HEK293T (cell line): Measurements from ENCODE around the gene ZNF579.

ENCODE experiments used
- CTCF ChIA-PET: fragments of 350-600 bp; formaldehyde crosslinking; extraction: SDS; loops from one replicate; lab custom pipeline; 2021; ENCODE audit warnings: antibody characterized with exemption, inconsistent platforms; lab: Yijun Ruan, JAX
- POLR2A ChIA-PET: fragments of 350-600 bp; formaldehyde crosslinking; extraction: SDS; loops from one replicate; lab custom pipeline; 2020; ENCODE audit warnings: antibody characterized with exemption, inconsistent platforms; lab: Yijun Ruan, JAX
- DNase-seq: peaks from one replicate; pipeline ENCODE4 v3.0.0; 2012; ENCODE audit warnings: mixed read lengths; ENCODE audit errors: extremely low spot score
- ARNT ChIP-seq: fragments of 450-650 bp; IDR thresholded peaks from 2 replicates; pipeline ENCODE4 v1.6.1; 2017; ENCODE audit warnings: mild to moderate bottlenecking
- BHLHE40 ChIP-seq: fragments of 450-650 bp; IDR thresholded peaks from 2 replicates; pipeline ENCODE4 v1.6.1; 2016; ENCODE audit warnings: mild to moderate bottlenecking, moderate library complexity, borderline replicate concordance
- CTBP1 ChIP-seq: fragments of 450-650 bp; IDR thresholded peaks from 2 replicates; pipeline ENCODE4 v1.6.1; 2016; ENCODE audit warnings: borderline replicate concordance
- ELF4 ChIP-seq: fragments of 450-650 bp; IDR thresholded peaks from 2 replicates; pipeline ENCODE4 v1.6.1; 2017; ENCODE audit warnings: antibody characterized with exemption
- FOXA1 ChIP-seq: fragments of 450-650 bp; IDR thresholded peaks from 2 replicates; pipeline ENCODE4 v1.6.1; 2016; ENCODE audit warnings: mild to moderate bottlenecking
- FOXK2 ChIP-seq: fragments of 450-650 bp; IDR thresholded peaks from 2 replicates; pipeline ENCODE4 v1.6.1; 2016; ENCODE audit warnings: mild to moderate bottlenecking
- FOXM1 ChIP-seq: fragments of 450-650 bp; IDR thresholded peaks from 2 replicates; pipeline ENCODE4 v1.6.1; 2017; ENCODE audit warnings: mild to moderate bottlenecking, borderline replicate concordance
- HDGF ChIP-seq: fragments of 450-650 bp; IDR thresholded peaks from 2 replicates; pipeline ENCODE4 v1.6.1; 2017; ENCODE audit warnings: antibody characterized with exemption, borderline replicate concordance
- L3MBTL2 ChIP-seq: fragments of 450-650 bp; conservative IDR thresholded peaks from 2 replicates; pipeline ENCODE4 v1.6.1; 2016; ENCODE audit warnings: mild to moderate bottlenecking
- LEF1 ChIP-seq: fragments of 450-650 bp; IDR thresholded peaks from 2 replicates; pipeline ENCODE4 v1.6.1; 2017; ENCODE audit warnings: mild to moderate bottlenecking, borderline replicate concordance
- NFRKB ChIP-seq: fragments of 450-650 bp; IDR thresholded peaks from 2 replicates; pipeline ENCODE4 v1.6.1; 2016; ENCODE audit warnings: mild to moderate bottlenecking, moderate library complexity
- PKNOX1 ChIP-seq: fragments of 450-650 bp; IDR thresholded peaks from 2 replicates; pipeline ENCODE4 v1.6.1; 2016
- SP1 ChIP-seq: fragments of 450-650 bp; IDR thresholded peaks from 2 replicates; pipeline ENCODE4 v1.6.1; 2017
- SUZ12 ChIP-seq: fragments of 450-650 bp; IDR thresholded peaks from 2 replicates; pipeline ENCODE4 v1.6.1; 2016; ENCODE audit warnings: mild to moderate bottlenecking
- TARDBP ChIP-seq: fragments of 450-650 bp; IDR thresholded peaks from 2 replicates; pipeline ENCODE4 v1.6.1; 2016
- ZNF384 ChIP-seq: fragments of 450-650 bp; IDR thresholded peaks from 2 replicates; pipeline ENCODE4 v1.6.1; 2016

Gene ZNF579

GRCh38 chr19:55581823-55582223, 1.2 kb upstream of the ZNF579 start:
- ChIA-PET CTCF (no interaction called here), POLR2A (interaction anchor here (1.3 to 2.7 kb wide), 4 partner anchors 18 to 68 kb away, joined by 3 to 26 read pairs (median 10); partner anchors contain the start of genes FIZ1, ZNF524 and ZNF865)
- DNase-seq = no peak
- no peak for TF ChIP-seq TARDBP
- TF ChIP-seq BHLHE40 = no peak
- no peak for TF ChIP-seq ZNF384
- no peak for TF ChIP-seq FOXM1
- no peak for TF ChIP-seq CTBP1
- TF ChIP-seq ELF4 = no peak
- TF ChIP-seq PKNOX1 = no peak
- no peak for TF ChIP-seq ARNT
- no peak for TF ChIP-seq SP1
- TF ChIP-seq HDGF = no peak
- TF ChIP-seq NFRKB = no peak
- TF ChIP-seq FOXK2 = no peak
- no peak for TF ChIP-seq L3MBTL2
- TF ChIP-seq LEF1 = no peak
- no peak for TF ChIP-seq SUZ12

GRCh38 chr19:55581145-55581822, 636 bp upstream of the ZNF579 start:
- TF ChIP-seq CTBP1 (no peak), PKNOX1 (peak; percentile 39; the same call in 1 of the 2 replicates)
- DNase-seq = no peak
- ChIA-PET CTCF (interaction anchor here (1.2 kb wide), 1 partner anchor 77 kb away, joined by 3 read pairs; no protein-coding TSS in a partner anchor), POLR2A (interaction anchor here (0.6 to 2.7 kb wide), 14 partner anchors 10 to 73 kb away, joined by 3 to 26 read pairs (median 4); partner anchors contain the start of genes FIZ1, ZNF524 and ZNF865)

GRCh38 chr19:55579766-55580621, 654 bp downstream of the ZNF579 start:
- POLR2A ChIA-PET = interaction anchor here (0.6 to 2.7 kb wide), 11 partner anchors 9 to 74 kb away, joined by 3 to 26 read pairs (median 4); partner anchors contain the start of genes FIZ1, ZNF524 and ZNF865
- no peak for TF ChIP-seq ARNT
- no peak for TF ChIP-seq L3MBTL2
- TF ChIP-seq TARDBP = no peak
- TF ChIP-seq FOXM1 = no peak
- TF ChIP-seq NFRKB = no peak
- TF ChIP-seq FOXK2 = no peak
- no peak for TF ChIP-seq LEF1
- no peak for TF ChIP-seq ZNF384
- no peak for TF ChIP-seq ELF4
- no peak for TF ChIP-seq CTBP1
- no peak for TF ChIP-seq SUZ12
- no peak for TF ChIP-seq BHLHE40
- no peak for TF ChIP-seq SP1
- TF ChIP-seq FOXA1 = no peak
- TF ChIP-seq PKNOX1 = no peak
- no peak for TF ChIP-seq HDGF
- CTCF ChIA-PET = interaction anchor here (1.2 kb wide), 1 partner anchor 76 kb away, joined by 3 read pairs; no protein-coding TSS in a partner anchor
- DNase-seq = no peak

- no peak for TF ChIP-seq PKNOX1
- no peak for TF ChIP-seq SP1
- TF ChIP-seq NFRKB = no peak
- TF ChIP-seq FOXA1 = no peak
- TF ChIP-seq ELF4 = no peak
- TF ChIP-seq L3MBTL2 = no peak
- no peak for TF ChIP-seq CTBP1
- TF ChIP-seq BHLHE40 = no peak
- ChIA-PET POLR2A (no interaction called here), CTCF (no interaction called here)
- no peak for DNase-seq
Observed at GRCh38 chr19:55578761-55579747, 1.6 kb downstream of the ZNF579 start.
